NCI-H1048 (cell line): ENCODE measurements around the gene PLIN3.
"Not testable (repeated sequence)": the region's sequence is repeated elsewhere in the genome, so short reads cannot be mapped to it uniquely, and the experiment has no call there.

Experiments used
- DNase-seq: peaks from one replicate; lab custom pipeline; 2025; lab: John Stamatoyannopoulos, UW

The PLIN3 gene

DNA sequence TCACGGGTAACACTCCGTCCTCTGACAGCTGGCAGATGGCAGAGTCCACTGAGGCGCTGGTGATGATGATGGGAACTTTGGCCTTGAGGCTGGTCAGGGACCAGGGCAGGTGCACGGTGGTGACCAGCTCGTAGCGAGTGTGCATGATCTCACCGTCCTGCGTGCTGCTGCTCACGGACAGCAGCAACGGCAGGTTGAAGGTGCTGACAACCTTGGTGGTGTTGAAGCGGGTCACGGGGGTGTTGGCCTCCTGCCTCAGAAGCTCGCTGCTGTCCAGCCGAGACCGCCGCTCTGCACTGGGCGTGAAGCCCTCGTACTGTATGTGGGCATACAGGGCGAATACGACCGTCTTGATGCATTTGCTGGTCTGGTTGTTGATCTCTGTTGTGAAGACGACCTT lies 23.6 kb upstream of the PLIN3 start:
- no peak for DNase-seq

DNA sequence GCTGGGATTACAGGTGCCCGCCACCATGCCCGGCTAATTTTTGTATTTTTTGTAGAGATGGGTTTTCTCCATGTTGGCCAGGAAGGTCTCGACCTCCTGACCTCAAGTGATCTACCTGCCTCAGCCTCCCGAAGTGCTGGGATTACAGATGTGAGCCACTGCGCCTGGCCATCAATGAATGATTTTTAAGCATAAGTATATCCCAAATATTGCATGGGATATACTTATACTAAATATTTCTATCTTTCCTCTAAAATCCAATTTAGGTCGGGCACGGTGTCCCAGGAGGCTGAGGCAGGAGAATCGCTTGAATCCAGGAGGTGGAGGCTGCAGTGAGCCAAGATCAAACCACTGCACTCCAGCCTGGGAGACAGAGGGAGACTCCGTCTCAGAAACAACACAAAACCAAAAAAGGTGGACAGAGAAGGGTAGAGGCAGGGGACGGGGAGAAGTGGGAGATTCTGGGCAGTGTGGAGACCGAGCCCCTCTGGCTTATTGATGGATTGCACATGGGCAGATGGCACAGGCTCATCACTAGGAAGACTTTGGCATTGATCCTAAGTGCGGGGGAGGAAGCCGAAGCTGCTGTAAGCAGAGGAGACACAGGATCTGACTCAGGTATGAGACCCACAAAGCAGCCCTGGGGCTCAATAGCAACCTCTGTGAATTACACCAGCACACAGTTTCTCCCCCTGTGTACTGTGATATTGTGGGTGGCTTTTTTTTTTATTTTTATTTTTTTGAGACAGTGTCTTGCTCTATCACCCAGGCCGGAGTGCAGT lies 21.8 kb upstream of the PLIN3 start:
- DNase-seq = no peak

DNA sequence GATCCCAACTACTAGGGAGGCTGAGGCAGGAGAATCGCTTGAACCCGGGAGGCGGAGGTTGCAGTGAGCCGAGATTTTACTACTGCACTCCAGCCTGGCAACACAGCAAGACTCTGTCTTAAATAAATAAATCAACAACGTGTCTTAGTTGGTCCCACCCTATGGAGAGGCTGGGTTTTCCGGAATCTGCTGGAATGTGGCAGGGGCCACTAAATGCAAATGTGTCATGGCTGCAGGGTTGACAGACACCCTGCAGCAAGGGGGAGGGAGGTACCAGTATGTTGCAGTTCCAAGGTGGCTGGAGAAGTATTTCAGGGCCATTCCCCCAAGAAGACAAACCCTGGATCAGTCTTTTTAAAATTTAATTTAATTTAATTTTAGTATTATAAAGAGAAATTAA lies 20.3 kb upstream of the PLIN3 start:
- DNase-seq = not testable (repeated sequence)

DNA sequence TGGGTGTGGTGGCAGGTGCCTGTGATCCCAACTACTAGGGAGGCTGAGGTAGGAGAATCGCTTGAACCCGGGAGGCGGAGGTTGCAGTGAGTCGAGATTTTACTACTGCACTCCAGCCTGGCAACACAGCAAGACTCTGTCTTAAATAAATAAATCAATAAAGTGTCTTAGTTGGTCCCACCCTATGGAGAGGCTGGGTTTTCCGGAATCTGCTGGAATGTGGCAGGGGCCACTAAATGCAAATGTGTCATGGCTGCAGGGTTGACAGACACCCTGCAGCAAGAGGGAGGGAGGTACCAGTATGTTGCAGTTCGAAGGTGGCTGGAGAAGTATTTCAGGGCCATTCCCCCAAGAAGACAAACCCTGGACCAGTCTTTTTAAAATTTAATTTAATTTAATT lies 17.5 kb upstream of the PLIN3 start:
- DNase-seq = not testable (repeated sequence)

DNA sequence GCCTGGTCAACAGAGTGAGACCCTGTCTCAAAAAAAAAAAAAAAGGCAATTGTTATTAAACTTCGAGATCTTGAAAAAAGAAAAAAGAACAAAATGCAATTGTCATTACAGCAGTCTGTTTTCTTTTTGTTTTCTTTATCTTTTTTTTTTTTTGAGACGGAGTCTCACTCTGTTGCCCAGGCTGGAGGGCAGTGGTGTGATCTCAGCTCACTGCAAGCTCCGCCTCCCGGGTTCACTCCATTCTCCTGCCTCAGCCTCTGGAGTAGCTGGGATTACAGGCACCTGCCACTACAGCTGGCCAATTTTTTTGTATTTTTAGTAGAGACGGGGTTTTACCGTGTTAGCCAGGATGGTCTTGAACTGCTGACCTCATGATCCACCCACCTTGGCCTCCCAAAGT lies 15.4 kb upstream of the PLIN3 start:
- not testable (repeated sequence) for DNase-seq

DNA sequence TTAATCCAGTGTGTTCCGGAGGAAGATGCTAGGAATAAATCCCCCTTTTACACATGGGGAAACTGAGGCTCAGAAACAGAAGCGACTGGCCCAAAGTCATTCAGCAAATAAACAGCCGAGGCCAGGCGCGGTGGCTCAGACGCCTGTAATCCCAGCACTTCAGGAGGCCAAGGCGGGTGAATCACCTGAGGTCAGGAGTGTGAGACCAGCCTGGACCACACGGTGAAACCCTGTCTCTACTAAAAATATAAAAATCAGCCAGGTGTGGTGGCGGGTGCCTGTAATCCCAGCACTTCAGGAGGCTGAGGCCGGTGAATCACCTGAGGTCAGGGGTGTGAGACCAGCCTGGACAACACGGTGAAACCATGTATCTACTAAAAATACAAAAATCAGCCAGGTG lies 11.6 kb upstream of the PLIN3 start:
- no peak for DNase-seq

DNA sequence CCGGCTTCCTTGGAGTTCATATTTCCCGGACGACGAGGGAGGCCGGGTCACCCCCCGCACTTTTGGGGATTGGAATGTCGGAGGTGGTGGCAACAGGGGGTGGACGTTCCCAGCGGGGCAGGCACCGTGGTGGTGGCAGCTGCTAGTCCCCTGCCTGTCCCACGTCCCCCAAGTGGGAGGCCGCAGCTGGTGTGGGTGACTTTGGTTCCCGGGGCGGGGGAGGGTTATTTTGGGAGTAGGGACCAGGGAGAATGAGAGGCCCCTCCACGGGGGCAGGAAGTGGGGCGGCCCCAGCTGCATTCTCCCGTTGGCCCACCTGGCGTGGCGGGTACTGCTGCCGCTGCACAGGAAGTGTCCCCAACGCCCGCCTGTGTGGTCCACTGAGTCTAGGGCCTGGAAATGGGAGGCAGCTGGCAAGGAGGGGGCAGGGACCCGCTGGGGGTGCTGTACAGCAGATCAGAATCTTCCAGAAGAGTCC lies 11.1 kb upstream of the PLIN3 start:
- no peak for DNase-seq

DNA sequence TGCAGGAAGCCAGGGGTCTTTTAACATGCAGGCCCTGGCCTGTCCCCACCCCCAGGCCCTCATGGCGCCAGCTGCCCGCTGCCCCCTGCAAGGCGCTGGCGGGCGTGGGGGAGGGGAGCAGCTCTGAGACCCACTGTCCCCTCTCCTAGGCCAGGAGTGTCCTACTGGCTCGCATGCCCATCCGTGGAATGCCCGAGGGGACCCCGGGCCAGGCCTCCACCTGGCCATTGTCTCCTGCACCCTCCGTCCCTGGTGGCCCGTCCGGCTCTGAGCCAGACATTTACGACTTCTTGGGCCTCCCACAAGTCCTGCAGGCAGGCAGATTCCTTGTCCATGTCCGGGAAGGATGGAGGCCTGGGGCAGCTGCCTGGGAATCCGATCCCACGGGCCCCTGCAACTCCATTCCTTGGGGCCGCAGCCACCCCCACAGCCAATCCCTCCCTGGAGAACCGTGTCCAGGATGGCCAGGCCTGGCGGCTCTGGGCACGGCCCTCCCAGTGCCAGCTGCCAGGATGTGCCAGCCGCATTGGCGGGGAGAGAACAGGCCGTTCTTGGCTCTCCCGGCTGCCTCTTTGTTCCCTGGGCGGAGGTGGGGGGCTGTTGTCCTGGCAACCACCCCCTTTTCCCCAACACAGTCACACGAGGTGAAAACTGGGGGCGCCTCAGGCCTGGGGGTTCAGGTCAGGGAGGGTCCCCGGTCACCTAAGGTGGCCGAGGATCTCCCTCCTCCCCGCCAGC lies 10.5 kb upstream of the PLIN3 start:
- DNase-seq = no peak

DNA sequence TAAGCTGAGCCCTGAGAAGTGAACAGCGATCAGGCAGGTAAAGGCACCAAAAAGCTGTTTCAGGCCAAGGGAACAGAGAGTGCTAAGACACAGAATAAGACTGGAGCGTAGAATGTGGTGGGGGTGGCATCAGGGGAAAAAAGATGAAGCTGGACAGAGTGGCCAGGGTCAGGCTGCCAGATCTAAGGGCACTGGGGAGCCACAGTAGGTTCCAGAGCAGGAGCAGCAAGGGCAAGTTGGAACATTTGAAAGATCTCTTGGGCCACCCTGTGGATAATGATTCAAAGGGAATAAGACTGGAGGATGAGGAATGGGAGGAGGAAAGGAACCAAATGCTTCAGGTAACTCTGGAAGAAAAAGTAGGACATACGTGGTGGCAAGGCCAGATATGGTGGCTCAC lies 6.5 kb upstream of the PLIN3 start:
- no peak for DNase-seq

DNA sequence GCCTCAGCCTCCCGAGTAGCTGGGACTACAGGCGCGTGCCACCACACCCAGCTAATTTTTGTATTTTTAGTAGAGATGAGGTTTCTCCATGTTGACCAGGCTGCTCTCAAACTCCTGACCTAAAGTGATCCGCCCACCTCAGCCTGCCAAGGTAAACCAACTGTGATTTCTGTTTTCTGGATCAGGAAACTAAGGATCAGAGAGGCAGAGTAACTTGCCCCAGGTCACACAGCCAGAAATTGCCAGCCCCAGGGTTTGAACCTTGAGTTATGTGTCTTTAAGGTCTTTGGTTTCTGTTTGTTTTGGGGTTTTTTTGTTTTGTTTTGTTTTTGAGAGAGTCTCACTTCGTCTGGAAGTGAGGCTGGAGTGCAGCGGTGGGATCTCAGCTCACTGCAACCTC lies 4.2 kb upstream of the PLIN3 start:
- no peak for DNase-seq

DNA sequence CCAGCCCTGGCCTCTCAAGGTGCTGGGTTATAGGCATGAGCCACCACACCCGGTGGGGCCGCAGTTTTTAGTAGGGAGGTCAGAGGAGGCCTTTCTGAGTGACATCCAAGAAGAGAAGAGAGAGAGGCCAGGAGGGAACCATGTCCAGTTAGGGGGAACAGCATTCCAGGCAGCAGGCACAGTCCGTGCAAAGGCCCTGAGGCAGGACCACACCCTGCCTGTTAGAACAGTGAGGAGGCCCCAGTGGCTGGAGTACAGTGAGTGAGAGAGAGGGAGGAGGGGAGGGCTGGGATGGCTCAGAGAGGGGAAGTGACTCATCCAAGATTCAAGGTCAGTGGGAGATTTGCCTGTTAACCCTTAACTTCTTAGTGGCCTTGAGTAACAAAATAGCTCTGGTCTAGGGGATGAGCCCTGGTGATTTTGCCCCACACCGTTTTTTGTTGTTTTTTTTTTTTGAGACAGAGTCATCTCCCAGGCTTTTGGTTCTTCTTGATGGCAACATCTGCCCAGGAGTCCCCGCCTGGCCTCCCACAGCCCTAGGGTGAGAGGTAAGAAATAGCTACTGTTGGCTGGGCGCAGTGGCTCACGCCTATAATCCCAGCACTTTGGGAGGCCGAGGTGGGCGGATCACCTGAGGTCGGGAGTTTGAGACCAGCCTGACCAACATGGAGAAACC lies 2.7 kb upstream of the PLIN3 start:
- no peak for DNase-seq

DNA sequence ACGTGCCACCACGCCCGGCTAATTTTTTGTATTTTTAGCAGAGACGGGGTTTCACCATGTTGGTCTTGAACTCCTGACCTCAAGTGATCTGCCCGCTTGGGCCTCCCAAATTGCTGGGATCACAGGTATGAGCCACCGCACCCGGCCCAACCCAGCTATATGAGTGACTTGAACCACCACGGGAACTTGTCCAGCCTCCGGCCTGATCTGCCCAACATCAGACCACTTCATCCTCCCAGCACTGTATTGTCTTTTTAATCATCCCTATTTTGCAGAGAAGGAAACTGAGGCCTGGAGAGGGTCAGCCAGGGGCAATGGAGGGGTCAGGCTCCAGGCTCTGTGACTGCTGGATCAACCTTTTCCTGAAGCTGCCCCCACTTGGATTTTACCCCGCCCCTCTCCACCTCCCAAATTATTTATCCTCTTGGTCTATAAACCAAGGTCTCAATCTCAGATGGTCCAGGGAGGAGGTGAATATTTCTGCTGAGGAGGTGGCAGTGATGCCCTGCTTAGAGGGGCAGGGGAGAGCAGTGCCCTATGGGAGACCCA lies 893 bp upstream of the PLIN3 start:
- no peak for DNase-seq

DNA sequence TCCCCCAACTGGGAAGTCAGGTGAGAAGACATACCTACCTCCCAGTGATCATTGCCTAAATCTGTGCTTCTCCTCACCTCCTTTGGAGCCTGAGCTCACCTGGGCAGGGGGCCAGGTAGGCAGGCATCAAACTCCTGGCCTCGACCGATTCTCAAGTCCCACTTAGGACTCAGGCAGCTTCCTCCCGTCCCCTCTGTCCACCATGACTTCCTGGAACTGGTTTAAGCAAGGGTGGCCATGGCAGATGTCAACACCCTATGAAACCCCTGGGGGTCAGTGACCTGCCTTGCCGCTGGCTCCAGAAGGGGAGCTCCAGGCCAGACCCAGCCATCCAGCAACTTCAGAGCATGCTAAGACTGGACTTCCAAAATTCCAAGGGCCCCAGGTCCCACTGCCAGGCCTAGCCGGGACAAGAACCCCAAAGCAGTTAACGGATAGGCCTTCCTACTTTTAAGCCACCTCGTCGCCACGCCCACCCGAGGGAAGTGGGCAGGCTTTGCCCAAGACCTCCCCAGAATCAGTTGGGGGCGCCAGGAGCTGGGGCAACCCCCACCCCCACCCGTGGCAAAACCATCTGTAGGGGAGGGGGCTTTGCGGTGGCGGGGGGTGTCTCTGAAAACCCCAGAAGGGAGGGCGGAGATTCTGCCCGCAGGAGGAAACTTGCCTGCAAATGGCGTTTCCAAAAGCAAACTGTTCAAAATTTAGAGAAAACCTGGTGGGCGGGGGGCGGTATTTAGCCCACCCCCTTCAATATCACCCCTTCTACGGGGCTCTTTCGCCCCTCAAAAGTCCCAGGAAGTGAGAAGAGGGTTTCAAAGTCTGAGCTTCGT lies 657 bp downstream of the PLIN3 start:
- no peak for DNase-seq

DNA sequence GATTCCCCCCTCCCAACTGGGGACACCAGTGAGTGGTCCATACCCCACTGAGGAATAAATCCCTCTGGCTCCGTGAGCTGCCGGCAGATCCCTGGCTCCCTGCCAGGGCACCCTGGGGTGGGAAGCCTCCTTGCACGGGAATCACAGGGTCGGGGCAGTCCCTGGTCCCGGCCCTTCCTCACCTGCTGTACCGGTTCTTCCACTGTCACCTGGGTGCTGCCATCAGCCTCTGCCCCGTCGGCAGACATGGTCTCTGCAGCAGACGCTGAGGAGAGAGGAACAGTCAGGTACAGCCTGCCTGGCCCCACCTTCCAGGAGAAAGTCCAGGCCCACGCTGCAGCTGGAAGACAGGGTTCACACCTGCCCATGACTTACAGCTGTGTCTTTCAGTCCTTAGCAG lies 6.3 kb downstream of the PLIN3 start:
- peak; percentile 30 for DNase-seq

DNA sequence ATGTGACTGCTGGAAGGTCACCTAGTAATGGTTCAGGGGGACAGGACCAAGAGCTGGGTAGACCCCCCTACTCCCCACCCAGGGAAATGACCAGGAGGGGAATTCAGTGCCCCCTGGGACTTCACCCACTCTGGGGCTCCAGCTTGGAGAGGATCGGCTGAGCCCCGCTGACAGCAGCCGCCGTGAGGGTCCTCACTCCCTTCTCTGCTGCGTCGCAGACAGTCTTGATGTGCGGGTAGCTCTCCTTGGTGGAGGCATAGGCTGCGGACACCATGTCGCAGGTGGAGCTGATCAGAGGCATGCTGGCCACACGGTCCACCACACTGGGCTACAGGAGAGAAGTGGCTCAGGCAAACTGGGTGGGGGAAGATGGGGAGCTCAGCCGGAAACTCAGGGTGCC lies 7.8 kb downstream of the PLIN3 start:
- DNase-seq = no peak

DNA sequence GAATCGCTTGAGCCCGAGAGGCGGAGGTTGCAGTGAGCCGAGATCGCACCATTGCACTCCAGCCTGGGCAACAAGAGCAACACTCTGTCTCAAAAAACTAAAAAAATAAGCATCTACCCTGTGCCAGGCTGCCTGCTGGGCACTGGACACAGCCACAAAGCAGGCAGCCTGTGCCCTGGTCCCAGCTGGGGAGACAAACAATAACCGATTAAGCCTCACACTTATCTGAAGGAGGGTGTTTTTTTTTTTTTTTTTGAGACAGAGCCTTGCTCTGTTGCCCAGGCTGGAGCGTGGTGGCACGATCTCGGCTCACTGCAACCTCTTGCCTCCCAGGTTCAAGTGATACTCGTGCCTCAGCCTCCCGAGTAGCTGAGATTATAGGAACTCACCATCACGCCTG lies 11.0 kb downstream of the PLIN3 start:
- DNase-seq = not testable (repeated sequence)

DNA sequence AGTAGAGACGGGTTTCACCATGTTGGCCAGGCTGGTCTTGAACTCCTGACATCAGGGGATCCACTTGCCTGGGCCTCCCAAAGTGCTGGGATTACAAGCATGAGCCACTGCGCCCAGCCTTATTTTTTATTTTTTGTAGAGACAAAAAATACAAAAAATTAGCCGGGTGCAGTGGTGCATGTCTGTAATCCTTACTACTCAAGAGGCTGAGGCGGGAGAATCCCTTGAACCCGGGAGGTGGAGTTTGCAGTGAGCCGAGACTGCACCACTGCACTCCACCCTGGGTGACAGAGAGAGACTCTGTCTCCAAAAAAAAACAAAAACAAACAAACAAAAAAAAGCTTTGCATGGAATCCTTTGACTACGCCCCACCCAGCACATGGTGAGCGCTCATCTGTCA lies 14.0 kb downstream of the PLIN3 start:
- DNase-seq = not testable (repeated sequence)

DNA sequence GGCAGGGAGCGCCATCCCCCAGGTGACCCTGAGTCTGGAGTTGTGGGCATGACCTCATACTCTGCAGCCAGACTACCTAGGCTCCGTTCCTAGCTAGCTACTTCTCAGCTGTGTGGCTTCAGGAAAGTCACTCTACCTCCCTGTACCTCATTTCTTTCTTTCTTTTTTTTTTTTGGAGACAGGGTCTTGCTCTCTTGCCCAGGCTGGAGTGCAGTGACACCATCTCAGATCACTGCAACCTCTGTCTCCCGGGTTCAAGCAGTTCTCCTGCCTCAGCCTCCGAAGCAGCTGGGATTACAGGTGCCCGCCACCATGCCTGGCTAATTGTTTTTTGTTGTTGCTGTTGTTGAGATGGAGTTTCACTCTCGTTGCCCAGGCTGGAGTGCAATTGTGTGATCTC lies 15.0 kb downstream of the PLIN3 start:
- no peak for DNase-seq

DNA sequence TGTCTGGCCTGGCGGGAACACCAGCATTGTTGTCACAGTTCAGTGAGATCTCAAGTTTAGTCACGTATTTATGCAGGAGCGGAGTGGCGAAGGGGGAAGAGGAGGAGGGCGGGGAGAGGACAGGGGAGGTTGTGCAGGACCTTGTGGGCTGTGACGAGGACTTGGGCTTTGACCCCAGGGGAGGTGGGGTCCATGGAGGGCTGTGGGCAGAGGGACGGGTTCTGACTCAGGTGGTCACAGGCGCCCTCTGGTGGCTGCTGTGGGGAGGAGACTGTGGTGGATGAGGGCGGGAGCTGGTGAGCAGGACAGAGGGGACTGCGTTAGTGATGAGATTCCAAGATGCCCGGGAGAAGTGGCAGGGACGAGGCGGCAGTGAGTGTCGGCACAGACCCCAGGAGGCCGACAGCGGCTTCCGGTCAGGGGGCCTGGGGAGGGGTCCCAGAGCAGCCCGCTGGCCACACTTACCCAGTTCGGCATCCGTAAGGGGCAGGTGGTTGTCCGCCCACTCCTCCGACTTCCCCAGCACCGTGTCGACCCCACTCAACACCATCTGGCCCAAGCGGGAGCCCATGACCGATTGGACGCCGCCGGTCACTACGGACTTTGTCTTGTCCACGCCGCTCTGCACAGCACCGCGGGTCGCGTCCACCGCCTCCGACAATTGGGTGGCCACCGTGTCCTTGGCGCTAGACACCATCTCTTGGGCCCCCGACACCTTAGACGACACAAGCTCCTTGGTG lies 15.7 kb downstream of the PLIN3 start:
- DNase-seq = peak; percentile 13

DNA sequence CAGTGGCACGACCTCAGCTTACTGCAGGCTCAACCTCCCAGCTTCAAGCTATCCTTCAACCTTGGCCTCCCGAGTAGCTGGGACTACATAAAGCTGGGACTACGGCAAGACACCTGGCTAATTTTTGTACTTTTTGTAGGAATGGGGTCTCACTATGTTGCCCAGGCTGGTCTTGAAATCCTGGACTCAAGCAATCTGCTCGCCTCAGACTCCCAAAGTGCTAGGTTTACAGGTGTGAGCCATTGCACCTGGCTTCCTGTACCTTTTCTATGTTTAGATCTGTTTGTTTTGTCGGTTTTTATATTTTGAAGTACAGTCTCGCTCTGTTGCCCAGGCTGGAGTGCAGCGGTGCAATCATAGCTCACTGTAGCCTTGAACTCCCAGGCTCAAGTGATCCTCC lies 18.4 kb downstream of the PLIN3 start:
- no peak for DNase-seq
